ENCODE results near the gene NEK10.

Gene NEK10

GRCh38 chr3:27078246-27078913 lies 290.8 kb downstream of the NEK10 start:
- no peak overlapping the region for H3K9ac ChIP-seq (ENCODE audit: low read depth, low read length)
- peaks cover 22% of the 10 kb centered on the region for H3K4me1 ChIP-seq (ENCODE audit: insufficient read depth, low read length)
- no peaks in the 10 kb centered on the region for H3K9me3 ChIP-seq (ENCODE audit: insufficient read depth, low read depth, low read length)
- no peaks in the 10 kb centered on the region for H3K36me3 ChIP-seq (ENCODE audit: insufficient read depth, low read length)
- H3K27me3 ChIP-seq (ENCODE audit: insufficient read depth, low read length), result no peaks in the 10 kb centered on the region
- H3K27ac ChIP-seq (ENCODE audit: low read depth, low read length), result peak overlapping the region; percentile 83; the same call in 1 of the 2 replicates
- 23% methylated on average over 3 of the region's 5 CpGs for WGBS
- H3K4me3 ChIP-seq (ENCODE audit: low read length), result no peak overlapping the region

DNA sequence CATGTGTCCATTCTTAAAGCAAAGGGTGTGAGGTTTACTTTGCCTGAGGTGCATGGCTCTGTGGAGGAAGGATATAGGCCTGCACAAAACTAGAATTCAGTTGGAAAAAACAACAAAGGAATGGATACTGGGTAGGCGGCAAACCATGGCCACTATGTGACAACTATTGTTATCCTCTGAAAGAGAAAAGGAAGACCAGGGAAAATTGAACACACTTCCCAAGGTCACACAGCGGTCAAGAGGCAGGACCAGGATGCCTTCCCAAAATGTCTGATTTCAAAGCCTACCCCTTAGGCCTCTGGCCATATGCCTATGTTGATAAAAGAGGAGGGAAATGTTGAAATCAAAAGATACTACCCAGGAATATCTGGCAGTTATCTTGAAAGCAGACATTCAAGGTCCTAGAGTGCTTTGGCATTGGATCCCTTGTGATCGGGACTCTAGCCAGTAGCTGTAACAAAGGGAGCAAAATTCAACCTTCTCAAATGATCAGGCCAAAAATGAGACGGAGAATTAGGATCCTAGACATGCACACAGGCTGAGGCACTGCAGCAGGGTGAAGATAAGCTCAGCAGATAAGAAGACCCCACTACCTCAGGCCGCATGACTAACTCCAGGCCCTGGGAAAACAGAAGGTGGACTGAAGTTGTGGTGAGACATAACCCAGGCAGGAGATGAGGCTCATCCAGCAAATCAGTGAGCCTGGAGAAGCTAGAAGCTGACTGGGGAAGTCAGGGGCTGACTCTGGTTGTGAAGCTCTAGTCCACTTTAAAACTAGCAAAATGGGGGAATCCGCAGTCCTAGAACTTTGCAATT lies 292.2 kb downstream of the NEK10 start:
- Histone ChIP-seq H3K27me3 (ENCODE audit: insufficient read depth, low read length) (no peaks in the 10 kb centered on the region), H3K27ac (ENCODE audit: low read depth, low read length) (peak overlapping the region; percentile 83; the same call in 1 of the 2 replicates), H3K4me1 (ENCODE audit: insufficient read depth, low read length) (peaks cover 33% of the 10 kb centered on the region), H3K9me3 (ENCODE audit: insufficient read depth, low read depth, low read length) (no peaks in the 10 kb centered on the region), H3K4me3 (ENCODE audit: low read length) (no peak overlapping the region), H3K9ac (ENCODE audit: low read depth, low read length) (no peak overlapping the region), H3K36me3 (ENCODE audit: insufficient read depth, low read length) (no peaks in the 10 kb centered on the region)
- WGBS, result 96% methylated on average over 6 of the region's 6 CpGs

- H3K27ac ChIP-seq (ENCODE audit: low read depth, low read length), result no peak overlapping the region
- WGBS, result 93% methylated on average over 3 of the region's 3 CpGs
Observed at GRCh38 chr3:27074914-27075313, 294.3 kb downstream of the NEK10 start.

DNA sequence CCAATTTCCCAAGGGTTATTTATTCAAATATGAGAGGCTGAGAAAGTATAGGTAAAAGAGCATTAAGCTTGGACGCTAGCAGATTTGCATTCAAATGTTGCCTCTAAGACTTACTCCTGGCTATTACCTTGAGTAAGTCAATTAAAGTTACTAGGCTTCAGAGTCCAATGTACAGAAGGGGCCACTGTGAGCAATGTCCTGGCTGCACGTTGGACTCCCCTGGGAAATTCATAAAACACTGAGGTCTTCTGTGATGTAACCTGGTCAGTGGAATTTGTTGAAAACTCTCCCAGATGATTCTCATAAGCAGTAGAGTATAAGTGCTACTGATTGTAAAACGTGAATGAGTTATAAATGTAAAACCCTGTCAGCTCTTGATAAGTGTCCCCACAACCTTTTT lies 295.3 kb downstream of the NEK10 start:
- Histone ChIP-seq H3K36me3 (ENCODE audit: insufficient read depth, low read length) (no peaks in the 10 kb centered on the region), H3K27ac (ENCODE audit: low read depth, low read length) (no peak overlapping the region), H3K9ac (ENCODE audit: low read depth, low read length) (no peak overlapping the region), H3K9me3 (ENCODE audit: insufficient read depth, low read depth, low read length) (no peaks in the 10 kb centered on the region), H3K4me3 (ENCODE audit: low read length) (no peak overlapping the region), H3K4me1 (ENCODE audit: insufficient read depth, low read length) (peaks cover 33% of the 10 kb centered on the region), H3K27me3 (ENCODE audit: insufficient read depth, low read length) (no peaks in the 10 kb centered on the region)
- WGBS, result 89% methylated on average over 3 of the region's 3 CpGs

More at GRCh38 chr3:27074914-27075313, 294.3 kb downstream of the NEK10 start:
- Histone ChIP-seq H3K27me3 (ENCODE audit: insufficient read depth, low read length) (no peaks in the 10 kb centered on the region), H3K4me1 (ENCODE audit: insufficient read depth, low read length) (peaks cover 33% of the 10 kb centered on the region), H3K9ac (ENCODE audit: low read depth, low read length) (no peak overlapping the region), H3K9me3 (ENCODE audit: insufficient read depth, low read depth, low read length) (no peaks in the 10 kb centered on the region), H3K36me3 (ENCODE audit: insufficient read depth, low read length) (no peaks in the 10 kb centered on the region), H3K4me3 (ENCODE audit: low read length) (no peak overlapping the region)

GRCh38 chr3:27072810-27073651 lies 296.2 kb downstream of the NEK10 start:
- H3K27me3 ChIP-seq (ENCODE audit: insufficient read depth, low read length), result no peaks in the 10 kb centered on the region
- H3K4me3 ChIP-seq (ENCODE audit: low read length), result no peak overlapping the region
- no peak overlapping the region for H3K9ac ChIP-seq (ENCODE audit: low read depth, low read length)
- 61% methylated on average over 8 of the region's 8 CpGs for WGBS
- H3K36me3 ChIP-seq (ENCODE audit: insufficient read depth, low read length), result no peaks in the 10 kb centered on the region
- peaks cover 27% of the 10 kb centered on the region for H3K4me1 ChIP-seq (ENCODE audit: insufficient read depth, low read length)
- no peaks in the 10 kb centered on the region for H3K9me3 ChIP-seq (ENCODE audit: insufficient read depth, low read depth, low read length)
- no peak overlapping the region for H3K27ac ChIP-seq (ENCODE audit: low read depth, low read length)

DNA sequence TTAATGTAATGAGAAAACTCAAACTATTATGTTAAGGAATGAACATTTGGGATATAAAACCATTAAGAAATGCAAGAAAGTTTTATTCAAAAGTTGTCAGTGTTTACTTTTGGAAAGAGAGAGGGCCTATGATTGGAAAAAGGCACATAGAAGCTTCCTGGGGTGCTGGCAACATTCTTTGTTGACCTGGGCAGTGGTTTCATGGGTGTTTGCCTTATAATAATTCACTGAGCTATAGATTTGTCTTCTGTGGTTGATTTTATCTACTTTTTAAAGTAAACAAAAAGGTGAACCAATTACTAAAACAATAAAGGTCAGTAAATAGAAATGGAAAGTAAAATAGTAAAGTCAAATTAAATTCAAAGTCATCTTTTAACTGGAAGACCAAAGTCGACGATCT lies 308.8 kb downstream of the NEK10 start:
- Histone ChIP-seq H3K9me3 (ENCODE audit: insufficient read depth, low read depth, low read length) (no peaks in the 10 kb centered on the region), H3K4me3 (ENCODE audit: low read length) (no peak overlapping the region), H3K4me1 (ENCODE audit: insufficient read depth, low read length) (no peaks in the 10 kb centered on the region), H3K9ac (ENCODE audit: low read depth, low read length) (no peak overlapping the region), H3K36me3 (ENCODE audit: insufficient read depth, low read length) (no peaks in the 10 kb centered on the region), H3K27me3 (ENCODE audit: insufficient read depth, low read length) (no peaks in the 10 kb centered on the region), H3K27ac (ENCODE audit: low read depth, low read length) (no peak overlapping the region)
- WGBS, result no CpG with 5 or more reads among the region's 2 CpGs
